ENCODE measurements around the gene LCN10.

DNA sequence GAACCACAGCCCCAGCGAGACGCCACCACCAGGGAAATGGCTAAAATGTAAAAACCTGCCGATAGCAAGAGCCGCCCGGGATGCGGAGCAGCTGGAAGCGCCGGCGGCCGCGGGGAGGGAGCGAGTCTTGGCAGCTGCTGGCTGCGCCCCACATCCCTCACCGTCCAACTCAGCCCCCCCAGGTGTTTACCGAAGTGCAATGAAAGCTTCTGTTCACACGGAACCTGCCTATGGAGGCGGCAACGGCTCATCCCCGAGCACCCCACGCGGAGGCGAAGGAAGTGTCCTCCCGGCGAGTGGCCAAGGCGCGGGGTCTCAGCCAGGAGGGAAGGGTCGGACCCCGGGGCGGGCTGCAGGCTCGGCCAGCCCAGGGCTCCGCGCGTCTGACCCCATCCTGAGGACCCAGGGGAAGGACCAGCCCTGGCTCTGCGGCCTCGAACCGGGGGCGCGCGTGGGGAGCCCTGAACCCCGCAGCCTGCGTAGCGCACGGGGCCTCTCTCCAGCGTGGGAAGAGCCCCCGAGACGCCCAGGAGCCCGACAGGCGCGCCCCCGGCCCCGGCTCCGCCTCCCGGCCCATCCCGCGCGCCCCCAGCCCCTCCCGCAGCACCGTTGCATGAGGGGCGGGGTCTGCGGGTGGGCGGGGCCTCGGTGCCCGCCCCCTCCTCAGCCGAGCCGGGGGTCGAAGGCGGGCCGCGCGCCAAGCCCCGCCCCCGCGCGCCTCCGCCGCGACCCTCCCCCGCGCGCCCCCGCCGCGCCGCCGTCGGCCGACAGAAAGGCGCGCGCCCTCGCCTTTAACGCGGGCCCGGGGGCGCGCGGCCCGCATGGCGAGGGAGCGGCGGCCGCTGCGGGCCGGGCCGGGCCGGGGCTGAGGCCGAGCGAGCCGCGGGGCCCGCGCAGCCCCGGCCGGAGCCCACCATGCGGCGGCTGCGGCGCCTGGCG lies 30.7 kb downstream of the LCN10 start, which contains the start of gene DIPK1B:
- TF ChIP-seq, protein P1, sequence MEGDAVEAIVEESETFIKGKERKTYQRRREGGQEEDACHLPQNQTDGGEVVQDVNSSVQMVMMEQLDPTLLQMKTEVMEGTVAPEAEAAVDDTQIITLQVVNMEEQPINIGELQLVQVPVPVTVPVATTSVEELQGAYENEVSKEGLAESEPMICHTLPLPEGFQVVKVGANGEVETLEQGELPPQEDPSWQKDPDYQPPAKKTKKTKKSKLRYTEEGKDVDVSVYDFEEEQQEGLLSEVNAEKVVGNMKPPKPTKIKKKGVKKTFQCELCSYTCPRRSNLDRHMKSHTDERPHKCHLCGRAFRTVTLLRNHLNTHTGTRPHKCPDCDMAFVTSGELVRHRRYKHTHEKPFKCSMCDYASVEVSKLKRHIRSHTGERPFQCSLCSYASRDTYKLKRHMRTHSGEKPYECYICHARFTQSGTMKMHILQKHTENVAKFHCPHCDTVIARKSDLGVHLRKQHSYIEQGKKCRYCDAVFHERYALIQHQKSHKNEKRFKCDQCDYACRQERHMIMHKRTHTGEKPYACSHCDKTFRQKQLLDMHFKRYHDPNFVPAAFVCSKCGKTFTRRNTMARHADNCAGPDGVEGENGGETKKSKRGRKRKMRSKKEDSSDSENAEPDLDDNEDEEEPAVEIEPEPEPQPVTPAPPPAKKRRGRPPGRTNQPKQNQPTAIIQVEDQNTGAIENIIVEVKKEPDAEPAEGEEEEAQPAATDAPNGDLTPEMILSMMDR (IDR thresholded peaks at IDR 0.05; ENCODE audit: borderline replicate concordance, extremely low read depth, low read length, poor library complexity, severe bottlenecking): no peak
- peak; percentile 39 for TF ChIP-seq EZH2 (IDR thresholded peaks at IDR 0.05; ENCODE audit: borderline replicate concordance, low read depth, low read length, severe bottlenecking)

All from DND-41 (cell line).